Neural cell (in vitro differentiated cells): ENCODE measurements around the gene METTL9. TPM values are rescaled to one million over a fixed set of nuclear protein-coding genes. Genes with fewer than 3 reads are reported as not detected.
"Not testable (repeated sequence)": the region's sequence is repeated elsewhere in the genome, so short reads cannot be mapped to it uniquely, and the experiment has no call there.

Experiments
- H2AFZ ChIP-seq: fragments of 200-600, 300-800 bp; sonication (generic), shearing (Covaris generic); 2 replicates; pipeline ENCODE4 v1.6.0; 2014; ENCODE audit warnings: low read depth, mild to moderate bottlenecking, antibody characterized with exemption, low read length, moderate library complexity
- H3F3A ChIP-seq: fragments of 200-600 bp; shearing (Covaris generic); 2 replicates; pipeline ENCODE4 v1.6.1; 2016; ENCODE audit warnings: mild to moderate bottlenecking, moderate library complexity, mixed read lengths, antibody characterized with exemption, low read length; ENCODE audit not compliant: insufficient read depth, poor library complexity, severe bottlenecking
- H3K27ac ChIP-seq: fragments of 200-600, 300-800 bp; sonication (generic), shearing (Covaris generic); 2 replicates; pipeline ENCODE4 v1.5.1; 2014; ENCODE audit warnings: mild to moderate bottlenecking, low read length, moderate library complexity
- H3K27me3 ChIP-seq: fragments of 300-800, 200-600 bp; sonication (generic), shearing (Covaris generic); 2 replicates; pipeline ENCODE4 v1.6.0; 2014; ENCODE audit warnings: mild to moderate bottlenecking, low read depth, low read length, moderate library complexity; ENCODE audit not compliant: insufficient read depth
- H3K36me3 ChIP-seq: fragments of 300-800, 200-600 bp; sonication (generic), shearing (Covaris generic); 2 replicates; pipeline ENCODE4 v1.5.1; 2014; ENCODE audit warnings: mild to moderate bottlenecking, antibody characterized with exemption, low read length, moderate library complexity; ENCODE audit not compliant: insufficient read depth
- H3K4me2 ChIP-seq: fragments of 300-800, 200-600 bp; sonication (generic), shearing (Covaris generic); 2 replicates; pipeline ENCODE4 v1.6.0; 2014; ENCODE audit warnings: mild to moderate bottlenecking, low read length
- H3K4me3 ChIP-seq: fragments of 300-800, 200-600 bp; sonication (generic), shearing (Covaris generic); 2 replicates; pipeline ENCODE4 v1.5.1; 2014; ENCODE audit warnings: mild to moderate bottlenecking, low read length, moderate library complexity
- H3K79me2 ChIP-seq: fragments of 200-600 bp; shearing (Covaris generic); replicated peaks from 2 replicates; pipeline ENCODE4 v1.6.0; 2014; ENCODE audit warnings: mild to moderate bottlenecking, low read length, moderate library complexity; ENCODE audit not compliant: insufficient read depth
- H3K9ac ChIP-seq: fragments of 300-800, 200-600 bp; sonication (generic), shearing (Covaris generic); 2 replicates; pipeline ENCODE4 v1.6.1; 2016; ENCODE audit warnings: mild to moderate bottlenecking, low read length, mixed read lengths
- H3K9me2 ChIP-seq: fragments of 200-600 bp; shearing (Covaris generic); 2 replicates; pipeline ENCODE4 v1.6.1; 2016; ENCODE audit warnings: mild to moderate bottlenecking, low read length, mixed read lengths; ENCODE audit not compliant: insufficient read depth
- H3K9me3 ChIP-seq: fragments of 200-600, 300-800 bp; sonication (generic), shearing (Covaris generic); 2 replicates; pipeline ENCODE4 v1.6.1; 2016; ENCODE audit warnings: mild to moderate bottlenecking, mixed run types, low read length, moderate library complexity, mixed read lengths
- H4K20me1 ChIP-seq: fragments of 200-600 bp; shearing (Covaris generic); 2 replicates; pipeline ENCODE4 v1.6.1; 2016; ENCODE audit warnings: mild to moderate bottlenecking, mixed run types; ENCODE audit not compliant: insufficient read depth
- CTCF ChIP-seq: fragments of 450-650 bp; IDR thresholded peaks from 2 replicates; pipeline ENCODE4 v1.5.1; 2014; ENCODE audit warnings: antibody characterized with exemption, mild to moderate bottlenecking, moderate library complexity; ENCODE audit not compliant: poor library complexity, severe bottlenecking
- EP300 ChIP-seq: fragments of 450-650 bp; conservative IDR thresholded peaks from 2 replicates; pipeline ENCODE4 v1.6.1; 2014; ENCODE audit warnings: antibody characterized with exemption, mild to moderate bottlenecking, moderate library complexity; ENCODE audit not compliant: poor library complexity, severe bottlenecking
- MXI1 ChIP-seq: fragments of 450-650 bp; conservative IDR thresholded peaks from 2 replicates; pipeline ENCODE4 v1.6.1; 2014; ENCODE audit warnings: antibody characterized with exemption, mild to moderate bottlenecking; ENCODE audit not compliant: poor library complexity, severe bottlenecking
- POLR2AphosphoS5 ChIP-seq: IDR thresholded peaks from 2 replicates; pipeline ENCODE4 v1.6.1; 2012
- RAD21 ChIP-seq: fragments of 450-650 bp; conservative IDR thresholded peaks from 2 replicates; pipeline ENCODE4 v1.6.1; 2014; ENCODE audit warnings: antibody characterized with exemption, mild to moderate bottlenecking, moderate library complexity
- REST ChIP-seq: IDR thresholded peaks from 2 replicates; pipeline ENCODE4 v1.6.1; 2012; ENCODE audit warnings: borderline replicate concordance
- SMC3 ChIP-seq: fragments of 450-650 bp; conservative IDR thresholded peaks from 2 replicates; pipeline ENCODE4 v1.6.1; 2014; ENCODE audit warnings: antibody characterized with exemption, mild to moderate bottlenecking, moderate library complexity; ENCODE audit not compliant: poor library complexity
- TAF1 ChIP-seq: IDR thresholded peaks from 2 replicates; pipeline ENCODE4 v1.6.1; 2012; ENCODE audit warnings: low read depth
- polyA plus RNA-seq: library from polyadenylated mRNA; depleted of rRNA; stranded (reverse); fragments of >200 nt; gene quantifications from 2 replicates; pipeline ENCODE4 v1.2.3, GENCODE V29; 2014

The METTL9 gene
- polyA plus RNA-seq, 1 donor from 2014 or later = 483 TPM

GRCh38 chr16:21647562-21648164 is 48.3 kb downstream of the METTL9 start:
- H2AFZ ChIP-seq = no peak overlapping the region
- H3K4me3 ChIP-seq = no peak overlapping the region
- no peak overlapping the region for H3K27ac ChIP-seq
- H3K4me2 ChIP-seq = no peak overlapping the region
- H4K20me1 ChIP-seq = no peaks in the 10 kb centered on the region
- H3F3A ChIP-seq = no peaks in the 10 kb centered on the region
- H3K9ac ChIP-seq = no peak overlapping the region
- TF ChIP-seq RAD21 (no peak), TAF1 (no peak), EP300 (no peak), MXI1 (no peak), CTCF (no peak), POLR2AphosphoS5 (no peak), REST (no peak)
- H3K9me2 ChIP-seq = no peaks in the 10 kb centered on the region
- H3K79me2 ChIP-seq = no peaks in the 10 kb centered on the region
- H3K9me3 ChIP-seq = no peaks in the 10 kb centered on the region
- H3K36me3 ChIP-seq = peaks cover 3% of the 10 kb centered on the region
- H3K27me3 ChIP-seq = no peaks in the 10 kb centered on the region

GRCh38 chr16:21649826-21650406 is 50.5 kb downstream of the METTL9 start:
- not testable (repeated sequence) for H3K79me2 ChIP-seq

GRCh38 chr16:21650521-21650920 is 51.1 kb downstream of the METTL9 start:
- Histone ChIP-seq H4K20me1 (no peaks in the 10 kb centered on the region), H3K27me3 (no peaks in the 10 kb centered on the region), H2AFZ (no peak overlapping the region), H3F3A (no peaks in the 10 kb centered on the region), H3K9ac (no peak overlapping the region), H3K9me2 (no peaks in the 10 kb centered on the region), H3K27ac (no peak overlapping the region), H3K36me3 (peaks cover 9% of the 10 kb centered on the region), H3K9me3 (no peaks in the 10 kb centered on the region), H3K4me3 (no peak overlapping the region), H3K79me2 (no peaks in the 10 kb centered on the region), H3K4me2 (no peak overlapping the region)
- no peak for TF ChIP-seq MXI1
- no peak for TF ChIP-seq RAD21
- TF ChIP-seq TAF1 = no peak
- no peak for TF ChIP-seq POLR2AphosphoS5
- no peak for TF ChIP-seq CTCF
- no peak for TF ChIP-seq SMC3

More at GRCh38 chr16:21649826-21650406, 50.5 kb downstream of the METTL9 start:
- H4K20me1 ChIP-seq, H3K4me3 ChIP-seq, H2AFZ ChIP-seq, H3K4me2 ChIP-seq, H3K27ac ChIP-seq, H3K9ac ChIP-seq, H3K36me3 ChIP-seq, H3F3A ChIP-seq, H3K9me2 ChIP-seq, H3K27me3 ChIP-seq, H3K9me3 ChIP-seq: not testable (repeated sequence)
